ENCODE data around the gene PDE7B. TPM values are rescaled to one million over a fixed set of nuclear protein-coding genes. Genes with fewer than 3 reads are reported as not detected.

PDE7B gene
- total and polyA plus RNA-seq, 2 of the 13 experiments (the other 11 are each of a cell fraction or from before 2014, with no cell fraction given): not detected

- TF ChIP-seq RBAK (CRISPR knock-in tag; IDR thresholded peaks at IDR 0.05) (no peak), MTF2 (CRISPR knock-in tag; IDR thresholded peaks at IDR 0.05; ENCODE audit: borderline replicate concordance) (no peak), ERF (CRISPR knock-in tag; IDR thresholded peaks at IDR 0.05) (no peak), KLF13 (CRISPR knock-in tag; IDR thresholded peaks at IDR 0.05) (no peak), GATAD2A (CRISPR knock-in tag; IDR thresholded peaks at IDR 0.05) (no peak), ZFP36L1 (CRISPR knock-in tag; IDR thresholded peaks at IDR 0.05) (no peak), ZNF337 (CRISPR knock-in tag; IDR thresholded peaks at IDR 0.05; ENCODE audit: borderline replicate concordance, low read depth) (no peak)
Observed at GRCh38 chr6:136149311-136149710, 297.8 kb downstream of the PDE7B start (continued).

- H3K4me3 ChIP-seq (replicated peaks in 1 of 3; ENCODE audit: insufficient read depth in 1 of 3, low read depth in 2 of 3, low read length in 3 of 3): no peak overlapping the region
- DNase-seq (ENCODE audit: low spot score): no peak
- H3K4me1 ChIP-seq (ENCODE audit: insufficient read depth, low read length): no peaks in the 10 kb centered on the region
- BruUV-seq (replicated peaks): no TSS peak
- WGBS (ENCODE audit: low lambda C conversion rate): 5% methylated on average over 1 of the region's 1 CpG
- H4K20me1 ChIP-seq (ENCODE audit: insufficient read depth, low read length): no peaks in the 10 kb centered on the region
- H3K36me3 ChIP-seq (replicated peaks in 1 of 2; ENCODE audit: control insufficient read depth in 1 of 2, insufficient read depth in 2 of 2, low read length in 2 of 2): no peaks in the 10 kb centered on the region
- FAIRE-seq: no peak
- no peak overlapping the region for H3K4me2 ChIP-seq (ENCODE audit: low read depth, low read length)
- no peak for ATAC-seq
- no peak overlapping the region for H2AFZ ChIP-seq (ENCODE audit: low read length)
- intact Hi-C loops (cut with micrococcal nuclease; ENCODE audit: unreplicated experiment): no loop called here
- POLR2A ChIA-PET: no interaction called here
- CTCF ChIA-PET (ENCODE audit: low intra/inter-chr PET ratio, low total read pairs): no interaction called here
- H3K9ac ChIP-seq (ENCODE audit: insufficient read depth, low read depth, low read length): no peak overlapping the region
- in situ Hi-C loops (cut with HindIII; ENCODE audit: extremely low pct_ligation_motif_present, low pct_unique_long_range_greater_than_20kb): no loop called here
- no peaks in the 10 kb centered on the region for H3K79me2 ChIP-seq (ENCODE audit: insufficient read depth, low read length)
- H3K27ac ChIP-seq (ENCODE audit: extremely low read length, insufficient read depth, low read length): no peak overlapping the region
- H3K9me3 ChIP-seq (ENCODE audit: low read length): no peaks in the 10 kb centered on the region
- H3K27me3 ChIP-seq (ENCODE audit: control insufficient read depth in 1 of 2, insufficient read depth in 2 of 2, low read length in 2 of 2): no peaks in the 10 kb centered on the region
- TF ChIP-seq, protein P1, sequence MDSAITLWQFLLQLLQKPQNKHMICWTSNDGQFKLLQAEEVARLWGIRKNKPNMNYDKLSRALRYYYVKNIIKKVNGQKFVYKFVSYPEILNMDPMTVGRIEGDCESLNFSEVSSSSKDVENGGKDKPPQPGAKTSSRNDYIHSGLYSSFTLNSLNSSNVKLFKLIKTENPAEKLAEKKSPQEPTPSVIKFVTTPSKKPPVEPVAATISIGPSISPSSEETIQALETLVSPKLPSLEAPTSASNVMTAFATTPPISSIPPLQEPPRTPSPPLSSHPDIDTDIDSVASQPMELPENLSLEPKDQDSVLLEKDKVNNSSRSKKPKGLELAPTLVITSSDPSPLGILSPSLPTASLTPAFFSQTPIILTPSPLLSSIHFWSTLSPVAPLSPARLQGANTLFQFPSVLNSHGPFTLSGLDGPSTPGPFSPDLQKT (CRISPR knock-in tag; IDR thresholded peaks at IDR 0.05; ENCODE audit: borderline replicate concordance): no peak
- no peak for TF ChIP-seq SKI (IDR thresholded peaks at IDR 0.05; ENCODE audit: partially characterized antibody)
- TF ChIP-seq ATF3 (CRISPR knock-in tag; IDR thresholded peaks at IDR 0.05): no peak
- TF ChIP-seq, protein P2, sequence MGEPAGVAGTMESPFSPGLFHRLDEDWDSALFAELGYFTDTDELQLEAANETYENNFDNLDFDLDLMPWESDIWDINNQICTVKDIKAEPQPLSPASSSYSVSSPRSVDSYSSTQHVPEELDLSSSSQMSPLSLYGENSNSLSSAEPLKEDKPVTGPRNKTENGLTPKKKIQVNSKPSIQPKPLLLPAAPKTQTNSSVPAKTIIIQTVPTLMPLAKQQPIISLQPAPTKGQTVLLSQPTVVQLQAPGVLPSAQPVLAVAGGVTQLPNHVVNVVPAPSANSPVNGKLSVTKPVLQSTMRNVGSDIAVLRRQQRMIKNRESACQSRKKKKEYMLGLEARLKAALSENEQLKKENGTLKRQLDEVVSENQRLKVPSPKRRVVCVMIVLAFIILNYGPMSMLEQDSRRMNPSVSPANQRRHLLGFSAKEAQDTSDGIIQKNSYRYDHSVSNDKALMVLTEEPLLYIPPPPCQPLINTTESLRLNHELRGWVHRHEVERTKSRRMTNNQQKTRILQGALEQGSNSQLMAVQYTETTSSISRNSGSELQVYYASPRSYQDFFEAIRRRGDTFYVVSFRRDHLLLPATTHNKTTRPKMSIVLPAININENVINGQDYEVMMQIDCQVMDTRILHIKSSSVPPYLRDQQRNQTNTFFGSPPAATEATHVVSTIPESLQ (CRISPR knock-in tag; conservative IDR thresholded peaks at IDR 0.05): no peak
- TF ChIP-seq ATF7 (IDR thresholded peaks at IDR 0.05): no peak
- no peak for TF ChIP-seq ATF7 (CRISPR knock-in tag; IDR thresholded peaks at IDR 0.05)
- no peak for TF ChIP-seq ZNF34 (CRISPR knock-in tag; IDR thresholded peaks at IDR 0.05; ENCODE audit: borderline replicate concordance)
- no peak for TF ChIP-seq ZNF556 (CRISPR knock-in tag; IDR thresholded peaks at IDR 0.05; ENCODE audit: borderline replicate concordance)
- no peak for TF ChIP-seq ARNT (IDR thresholded peaks at IDR 0.05)
- TF ChIP-seq CEBPZ (IDR thresholded peaks at IDR 0.05; ENCODE audit: low read length): no peak
- no peak for TF ChIP-seq IRF2 (CRISPR knock-in tag; IDR thresholded peaks at IDR 0.05)
- no peak for TF ChIP-seq ZFX (CRISPR knock-in tag; IDR thresholded peaks at IDR 0.05; ENCODE audit: low read depth)
- no peak for TF ChIP-seq MYC (CRISPR knock-in tag; IDR thresholded peaks at IDR 0.05; ENCODE audit: borderline replicate concordance)
Observed at GRCh38 chr6:136150961-136151360, 299.5 kb downstream of the PDE7B start.
